Chondrocyte (in vitro differentiated cells): ENCODE data around the gene MAN2A1. TPM values are rescaled to one million over a fixed set of nuclear protein-coding genes. Genes with fewer than 3 reads are reported as not detected.

Source experiments
- DNase-seq: peaks from one replicate; pipeline ENCODE4 v3.0.0; 2021; ENCODE audit warnings: mixed read lengths, low spot score
- H3K27ac Mint-ChIP-seq: one replicate; pipeline ENCODE4 v1.8.0; 2021; ENCODE audit warnings: mild to moderate bottlenecking, moderate library complexity, mixed read lengths; ENCODE audit not compliant: unreplicated experiment
- H3K27me3 Mint-ChIP-seq: 2 replicates; pipeline ENCODE4 v1.8.0; 2021; ENCODE audit warnings: low read depth, mixed read lengths
- H3K36me3 Mint-ChIP-seq: 2 replicates; pipeline ENCODE4 v1.8.0; 2021; ENCODE audit warnings: low read depth, mixed read lengths
- H3K4me1 Mint-ChIP-seq: 2 replicates; pipeline ENCODE4 v1.8.0; 2021; ENCODE audit warnings: low read depth, mild to moderate bottlenecking, mixed read lengths
- H3K4me3 Mint-ChIP-seq: one replicate; pipeline ENCODE4 v1.8.0; 2021; ENCODE audit warnings: mild to moderate bottlenecking, moderate library complexity, mixed read lengths; ENCODE audit not compliant: unreplicated experiment
- H3K9me3 Mint-ChIP-seq: 2 replicates; pipeline ENCODE4 v1.8.0; 2021; ENCODE audit warnings: low read depth, mixed read lengths
- total RNA-seq: library from RNA; stranded (reverse); gene quantifications from 3 replicates; pipeline ENCODE4 v1.2.1, GENCODE V29; 2021
- TF ChIP-seq, protein P1 (sequence below): fragments of 200-600 bp; sonication (generic); IDR thresholded peaks from 2 replicates; pipeline ENCODE4 v1.5.0; 2021; ENCODE audit warnings: antibody characterized with exemption, mild to moderate bottlenecking, moderate library complexity

The MAN2A1 gene
- total RNA-seq, 1 donor from 2014 or later, result 75.0 TPM

DNA sequence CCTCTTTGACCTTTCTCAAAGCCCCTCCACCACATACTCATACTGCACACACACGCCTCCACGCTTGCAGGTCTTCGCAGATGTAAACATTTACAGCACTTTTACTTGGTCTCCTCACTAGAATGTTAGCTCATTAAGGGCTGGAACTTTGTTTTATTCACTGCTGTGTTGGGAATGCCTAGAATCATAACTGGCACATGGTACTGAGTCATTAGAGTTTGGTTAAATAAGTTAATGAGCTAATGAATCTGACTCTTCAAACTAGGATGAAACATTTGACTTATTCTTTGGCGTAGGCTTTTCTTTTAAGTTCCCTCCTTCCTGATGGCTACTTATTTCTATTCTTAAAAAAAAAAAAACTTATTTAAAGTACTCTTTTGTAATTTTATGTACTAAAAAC lies 28.9 kb downstream of the MAN2A1 start:
- H3K27me3 Mint-ChIP-seq, result no peaks in the 10 kb centered on the region
- H3K4me3 Mint-ChIP-seq, result no peak overlapping the region
- H3K36me3 Mint-ChIP-seq, result peaks cover 15% of the 10 kb centered on the region
- H3K9me3 Mint-ChIP-seq, result no peaks in the 10 kb centered on the region
- TF ChIP-seq, protein P1, sequence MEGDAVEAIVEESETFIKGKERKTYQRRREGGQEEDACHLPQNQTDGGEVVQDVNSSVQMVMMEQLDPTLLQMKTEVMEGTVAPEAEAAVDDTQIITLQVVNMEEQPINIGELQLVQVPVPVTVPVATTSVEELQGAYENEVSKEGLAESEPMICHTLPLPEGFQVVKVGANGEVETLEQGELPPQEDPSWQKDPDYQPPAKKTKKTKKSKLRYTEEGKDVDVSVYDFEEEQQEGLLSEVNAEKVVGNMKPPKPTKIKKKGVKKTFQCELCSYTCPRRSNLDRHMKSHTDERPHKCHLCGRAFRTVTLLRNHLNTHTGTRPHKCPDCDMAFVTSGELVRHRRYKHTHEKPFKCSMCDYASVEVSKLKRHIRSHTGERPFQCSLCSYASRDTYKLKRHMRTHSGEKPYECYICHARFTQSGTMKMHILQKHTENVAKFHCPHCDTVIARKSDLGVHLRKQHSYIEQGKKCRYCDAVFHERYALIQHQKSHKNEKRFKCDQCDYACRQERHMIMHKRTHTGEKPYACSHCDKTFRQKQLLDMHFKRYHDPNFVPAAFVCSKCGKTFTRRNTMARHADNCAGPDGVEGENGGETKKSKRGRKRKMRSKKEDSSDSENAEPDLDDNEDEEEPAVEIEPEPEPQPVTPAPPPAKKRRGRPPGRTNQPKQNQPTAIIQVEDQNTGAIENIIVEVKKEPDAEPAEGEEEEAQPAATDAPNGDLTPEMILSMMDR, result no peak
- peaks cover 17% of the 10 kb centered on the region for H3K4me1 Mint-ChIP-seq
- H3K27ac Mint-ChIP-seq, result no peak overlapping the region
- no peak for DNase-seq

DNA sequence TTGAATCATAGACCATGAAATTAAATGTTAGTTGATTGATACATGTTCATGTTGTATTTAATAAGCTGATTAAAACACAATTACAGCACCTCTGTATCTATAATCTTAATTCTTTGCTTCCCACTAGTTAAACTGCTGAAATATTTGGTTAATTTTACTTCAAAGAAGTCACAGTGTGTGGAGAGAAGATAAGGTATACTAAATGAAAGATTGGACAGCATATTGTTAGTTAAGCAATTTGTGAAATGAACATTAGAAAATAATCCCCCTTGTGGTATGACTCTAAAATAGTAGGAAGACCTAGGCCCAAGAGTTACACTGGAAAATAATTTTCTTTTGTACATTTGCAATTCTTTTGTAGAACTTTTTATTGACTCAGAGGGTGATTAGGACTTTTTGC lies 30.3 kb downstream of the MAN2A1 start:
- peaks cover 14% of the 10 kb centered on the region for H3K4me1 Mint-ChIP-seq
- H3K36me3 Mint-ChIP-seq, result peaks cover 16% of the 10 kb centered on the region
- H3K4me3 Mint-ChIP-seq, result no peak overlapping the region
- H3K9me3 Mint-ChIP-seq, result no peaks in the 10 kb centered on the region
- TF ChIP-seq, protein P1, result peak; percentile 34
- no peak overlapping the region for H3K27ac Mint-ChIP-seq
- DNase-seq, result no peak
- no peaks in the 10 kb centered on the region for H3K27me3 Mint-ChIP-seq

DNA sequence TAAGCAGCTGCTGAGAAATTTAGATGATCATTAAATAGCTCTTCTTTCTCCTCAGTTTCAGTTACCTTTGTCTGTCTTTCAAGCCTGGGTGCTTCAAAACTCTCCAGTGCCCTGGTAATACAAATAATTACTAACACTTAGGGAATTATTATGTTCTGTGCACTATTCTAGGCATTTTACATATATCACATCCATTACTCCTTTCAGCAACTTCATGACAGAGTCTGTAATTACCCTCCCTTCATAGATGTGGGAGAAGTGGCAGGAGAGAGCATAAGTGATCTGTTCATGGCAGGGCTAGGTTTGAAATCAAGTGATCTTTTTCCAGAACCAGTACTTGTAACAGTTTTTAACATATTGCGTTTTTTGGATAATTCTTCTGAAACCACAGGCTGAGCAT lies 32.0 kb downstream of the MAN2A1 start:
- Mint-ChIP-seq H3K4me1 (peaks cover 14% of the 10 kb centered on the region), H3K27ac (no peak overlapping the region), H3K4me3 (no peak overlapping the region), H3K27me3 (no peaks in the 10 kb centered on the region), H3K9me3 (no peaks in the 10 kb centered on the region), H3K36me3 (peaks cover 13% of the 10 kb centered on the region)
- DNase-seq, result no peak
- TF ChIP-seq, protein P1, result no peak

DNA sequence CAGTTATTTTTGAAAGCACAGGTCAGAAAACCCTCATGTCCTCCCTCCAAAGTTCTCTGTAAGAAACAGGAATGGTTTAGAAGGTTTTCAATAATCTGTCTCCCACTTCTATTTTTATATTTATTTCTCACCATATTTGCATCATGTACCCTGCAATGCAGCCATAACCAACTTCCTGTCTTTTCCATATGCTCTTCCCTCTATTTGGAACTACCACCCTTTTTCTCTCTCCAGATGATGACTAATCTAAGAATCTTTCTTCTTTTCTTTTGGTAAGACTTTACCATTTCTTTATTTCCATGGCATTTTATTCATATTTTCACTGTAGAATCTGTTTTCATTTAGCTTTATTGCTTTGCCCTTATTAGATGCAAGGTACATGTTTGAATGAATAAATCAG lies 33.9 kb downstream of the MAN2A1 start:
- peaks cover 3% of the 10 kb centered on the region for H3K36me3 Mint-ChIP-seq
- H3K27ac Mint-ChIP-seq, result no peak overlapping the region
- DNase-seq, result no peak
- peaks cover 14% of the 10 kb centered on the region for H3K4me1 Mint-ChIP-seq
- no peaks in the 10 kb centered on the region for H3K9me3 Mint-ChIP-seq
- H3K27me3 Mint-ChIP-seq, result no peaks in the 10 kb centered on the region
- TF ChIP-seq, protein P1, result no peak
- no peak overlapping the region for H3K4me3 Mint-ChIP-seq

DNA sequence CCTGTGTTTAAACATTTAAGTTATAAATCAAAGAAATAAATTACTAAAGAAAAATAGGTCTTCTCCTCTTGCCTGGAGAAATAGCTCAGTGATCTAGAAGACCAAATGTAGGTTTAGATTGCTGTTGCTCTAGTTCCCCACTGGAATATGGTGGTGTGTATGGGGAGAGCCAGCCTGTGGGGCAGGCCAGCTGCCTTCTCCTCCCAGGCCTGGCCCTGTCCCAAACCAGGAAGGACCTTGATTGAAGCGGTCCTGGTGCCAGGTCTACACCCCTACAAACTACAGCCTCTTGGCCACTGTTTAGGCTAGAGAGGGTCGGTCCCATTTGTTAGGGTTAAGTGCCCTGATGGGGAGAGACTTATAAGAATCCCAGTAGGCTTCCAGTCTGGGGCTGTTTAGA lies 35.4 kb downstream of the MAN2A1 start:
- Mint-ChIP-seq H3K4me3 (no peak overlapping the region), H3K36me3 (peaks cover 3% of the 10 kb centered on the region), H3K9me3 (no peaks in the 10 kb centered on the region), H3K4me1 (peaks cover 14% of the 10 kb centered on the region), H3K27ac (peak overlapping the region; percentile 45), H3K27me3 (no peaks in the 10 kb centered on the region)
- no peak for DNase-seq
- TF ChIP-seq, protein P1, result no peak
